SK-N-SH (cell line): ENCODE results near the gene BRICD5. TPM values are rescaled to one million over a fixed set of nuclear protein-coding genes. Genes with fewer than 3 reads are reported as not detected.

Source experiments
- polyA plus RNA-seq, 3 experiments: library from polyadenylated mRNA; depleted of rRNA; stranded (reverse); fragments of >200 nt; gene quantifications; 2 replicates each; pipeline ENCODE4 v1.2.3, GENCODE V29; 2012

The BRICD5 gene
- polyA plus RNA-seq, 1 of the 3 experiments (the other 2 are of a cell fraction) = 2.3 TPM

Other genes with a start within 250 kb of the BRICD5 start
- 4,622 and 6,384 TPM in 2 replicates for gene RPS2, start 246.0 kb downstream of the BRICD5 start, polyA plus RNA-seq (2012; rRNA removed)
- gene RNF151, start 244.0 kb downstream of the BRICD5 start, polyA plus RNA-seq (2012; rRNA removed) = 0.07 TPM in 1 of 2 replicates, not detected in the other
- gene TBL3, start 238.8 kb downstream of the BRICD5 start, polyA plus RNA-seq (2012; rRNA removed) = 36.7 and 37.1 TPM in 2 replicates
- gene NOXO1, start 229.4 kb downstream of the BRICD5 start, polyA plus RNA-seq (2012; rRNA removed) = 0.19 and 0.21 TPM in 2 replicates
- gene GFER, start 226.7 kb downstream of the BRICD5 start, polyA plus RNA-seq (2012; rRNA removed) = 13.3 and 20.4 TPM in 2 replicates
- gene SYNGR3, start 220.9 kb downstream of the BRICD5 start, polyA plus RNA-seq (2012; rRNA removed) = 10.7 and 10.8 TPM in 2 replicates
- gene ZNF598, start 201.0 kb downstream of the BRICD5 start, polyA plus RNA-seq (2012; rRNA removed) = 38.1 and 47.8 TPM in 2 replicates
- gene NPW, start 191.1 kb downstream of the BRICD5 start, polyA plus RNA-seq (2012; rRNA removed) = 0.62 and 1.1 TPM in 2 replicates
- 45.2 and 53.8 TPM in 2 replicates for gene NHERF2, start 184.0 kb downstream of the BRICD5 start, polyA plus RNA-seq (2012; rRNA removed)
- gene NTHL1, start 163.0 kb downstream of the BRICD5 start, polyA plus RNA-seq (2012; rRNA removed) = 72.9 and 77.3 TPM in 2 replicates
- gene TSC2, start 162.9 kb downstream of the BRICD5 start, polyA plus RNA-seq (2012; rRNA removed) = 76.7 and 96.1 TPM in 2 replicates
- 39.8 and 47.4 TPM in 2 replicates for gene PKD1, start 75.0 kb downstream of the BRICD5 start, polyA plus RNA-seq (2012; rRNA removed)
- 14.3 and 19.5 TPM in 2 replicates for gene RAB26, start 62.2 kb downstream of the BRICD5 start, polyA plus RNA-seq (2012; rRNA removed)
- 69.9 and 73.0 TPM in 2 replicates for gene TRAF7, start 55.1 kb downstream of the BRICD5 start, polyA plus RNA-seq (2012; rRNA removed)
- gene CASKIN1, start 14.3 kb downstream of the BRICD5 start, polyA plus RNA-seq (2012; rRNA removed) = 1.4 and 1.7 TPM in 2 replicates
- gene MLST8, start 5.4 kb downstream of the BRICD5 start, polyA plus RNA-seq (2012; rRNA removed) = 70.3 and 85.4 TPM in 2 replicates
- gene PGP, start 4.0 kb upstream of the BRICD5 start, polyA plus RNA-seq (2012; rRNA removed) = 10.3 and 10.8 TPM in 2 replicates
- gene E4F1, start 12.7 kb upstream of the BRICD5 start, polyA plus RNA-seq (2012; rRNA removed) = 33.0 and 34.0 TPM in 2 replicates
- 2.4 and 2.5 TPM in 2 replicates for gene DNASE1L2, start 25.6 kb upstream of the BRICD5 start, polyA plus RNA-seq (2012; rRNA removed)
- gene ECI1, start 40.7 kb upstream of the BRICD5 start, polyA plus RNA-seq (2012; rRNA removed) = 53.3 and 61.8 TPM in 2 replicates
- gene RNPS1, start 57.3 kb upstream of the BRICD5 start, polyA plus RNA-seq (2012; rRNA removed) = 227 and 277 TPM in 2 replicates
- gene ABCA3, start 129.9 kb upstream of the BRICD5 start, polyA plus RNA-seq (2012; rRNA removed) = 6.9 and 9.9 TPM in 2 replicates
- gene CCNF, start 218.6 kb upstream of the BRICD5 start, polyA plus RNA-seq (2012; rRNA removed) = 3.8 and 4.6 TPM in 2 replicates
- gene TEDC2, start 249.2 kb upstream of the BRICD5 start, polyA plus RNA-seq (2012; rRNA removed) = 15.6 and 16.5 TPM in 2 replicates